ENCODE measurements around the gene MATK.

Gene MATK

DNA sequence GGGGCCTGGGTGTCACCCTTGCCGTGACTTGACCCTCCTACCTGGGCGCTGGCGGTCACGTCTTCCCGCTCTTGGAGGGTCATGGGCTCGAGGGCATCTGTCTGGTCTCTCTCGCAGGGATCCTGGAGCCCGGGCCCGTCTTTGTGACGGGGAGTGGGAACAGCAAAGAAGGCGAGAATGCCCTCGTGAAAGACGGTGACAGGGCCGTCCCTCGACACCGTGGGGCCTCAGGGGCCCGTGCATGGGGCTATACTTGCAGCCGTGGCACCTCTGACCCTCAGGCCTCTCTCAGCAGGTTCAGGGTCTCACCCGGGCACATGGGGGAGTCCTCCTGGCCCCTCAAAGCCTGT, 20.9 kb upstream of the MATK start:
- H3K9me3 ChIP-seq: no peaks in the 10 kb centered on the region
- no peak overlapping the region for H3K4me3 ChIP-seq
- no peaks in the 10 kb centered on the region for H4K20me1 ChIP-seq
- no peaks in the 10 kb centered on the region for H3K36me3 ChIP-seq
- no peak overlapping the region for H3K4me2 ChIP-seq
- H3K27me3 ChIP-seq: peaks cover 10% of the 10 kb centered on the region
- H3K4me1 ChIP-seq: peaks cover 38% of the 10 kb centered on the region
- no peak overlapping the region for H3K9ac ChIP-seq
- no peak overlapping the region for H3K27ac ChIP-seq
- no peak for TF ChIP-seq Cebpa-rat (IDR thresholded peaks at IDR 0.05)

DNA sequence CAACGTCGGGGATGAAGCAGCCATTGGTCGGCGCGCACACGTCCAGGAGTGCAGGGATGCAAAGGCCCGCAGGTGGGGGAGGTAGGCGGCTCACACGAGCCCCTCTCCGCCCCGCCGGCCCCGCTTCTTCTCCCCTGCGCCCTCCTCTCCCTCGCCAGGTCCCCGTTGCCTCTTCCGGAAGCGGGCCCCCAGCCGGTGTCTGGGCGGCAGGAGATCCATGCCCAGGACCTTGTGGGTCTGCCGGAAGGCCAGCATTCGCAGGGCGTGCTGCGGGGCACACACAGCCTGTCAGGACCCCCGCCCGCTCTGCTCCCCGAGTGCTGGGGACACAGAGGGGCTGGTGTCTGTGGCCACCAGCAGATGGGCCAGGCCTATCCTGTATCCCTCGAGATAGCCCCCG, 19.7 kb upstream of the MATK start:
- Histone ChIP-seq H3K4me3 (no peak overlapping the region), H3K4me2 (no peak overlapping the region), H3K36me3 (no peaks in the 10 kb centered on the region), H3K9ac (no peak overlapping the region), H4K20me1 (no peaks in the 10 kb centered on the region), H3K9me3 (no peaks in the 10 kb centered on the region), H3K27ac (no peak overlapping the region), H3K4me1 (peaks cover 38% of the 10 kb centered on the region), H3K27me3 (peaks cover 23% of the 10 kb centered on the region)
- no peak for TF ChIP-seq Cebpa-rat (IDR thresholded peaks at IDR 0.05)

DNA sequence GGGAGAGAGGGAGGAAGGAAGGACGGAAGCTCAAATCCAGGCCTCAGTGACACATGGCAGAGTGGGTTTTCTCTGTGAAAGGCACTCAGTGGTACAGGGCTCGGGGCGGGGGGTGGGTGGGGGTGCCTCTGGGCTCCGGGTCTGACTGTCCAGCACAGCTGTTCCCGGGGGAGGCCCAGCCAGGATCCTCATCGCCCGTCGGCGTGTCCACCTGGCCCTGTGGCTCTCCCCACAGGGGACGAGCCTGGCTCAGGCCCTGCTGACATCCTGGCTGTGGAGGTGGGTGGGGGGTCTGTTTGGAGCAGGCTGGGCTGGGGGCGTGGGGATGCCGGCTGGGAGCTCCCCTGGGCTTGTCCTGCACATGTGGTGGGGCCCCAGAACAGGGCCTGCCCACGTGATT, 18.2 kb upstream of the MATK start:
- H3K4me3 ChIP-seq: no peak overlapping the region
- no peaks in the 10 kb centered on the region for H4K20me1 ChIP-seq
- H3K9ac ChIP-seq: no peak overlapping the region
- no peak overlapping the region for H3K4me2 ChIP-seq
- H3K4me1 ChIP-seq: peaks cover 23% of the 10 kb centered on the region
- H3K36me3 ChIP-seq: no peaks in the 10 kb centered on the region
- peaks cover 37% of the 10 kb centered on the region for H3K27me3 ChIP-seq
- TF ChIP-seq Cebpa-rat (IDR thresholded peaks at IDR 0.05): no peak
- no peaks in the 10 kb centered on the region for H3K9me3 ChIP-seq
- no peak overlapping the region for H3K27ac ChIP-seq

DNA sequence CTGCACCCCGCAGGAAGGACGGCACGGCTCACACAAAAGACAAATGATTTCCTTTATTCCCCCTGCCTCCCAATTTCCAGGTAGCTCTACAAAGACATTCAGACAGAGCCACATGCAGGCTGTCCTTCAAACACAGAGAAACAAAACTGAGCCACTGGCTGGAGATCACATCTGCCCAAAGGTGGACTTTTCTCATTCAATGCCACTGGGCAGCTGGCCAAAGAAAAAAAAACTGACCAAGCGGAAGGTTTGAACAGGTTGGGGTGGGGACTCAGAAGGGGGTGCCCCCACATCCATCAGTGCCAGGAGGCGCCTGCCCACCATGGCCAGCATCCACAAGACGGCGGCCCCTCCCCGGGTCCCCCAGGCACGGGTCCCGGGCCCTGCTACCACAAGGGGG, 17.8 kb upstream of the MATK start:
- Histone ChIP-seq H4K20me1 (no peaks in the 10 kb centered on the region), H3K27ac (no peak overlapping the region), H3K4me3 (no peak overlapping the region), H3K36me3 (no peaks in the 10 kb centered on the region), H3K9me3 (no peaks in the 10 kb centered on the region), H3K4me2 (no peak overlapping the region), H3K9ac (no peak overlapping the region), H3K4me1 (peaks cover 19% of the 10 kb centered on the region), H3K27me3 (peaks cover 41% of the 10 kb centered on the region)
- TF ChIP-seq Cebpa-rat (IDR thresholded peaks at IDR 0.05): no peak

DNA sequence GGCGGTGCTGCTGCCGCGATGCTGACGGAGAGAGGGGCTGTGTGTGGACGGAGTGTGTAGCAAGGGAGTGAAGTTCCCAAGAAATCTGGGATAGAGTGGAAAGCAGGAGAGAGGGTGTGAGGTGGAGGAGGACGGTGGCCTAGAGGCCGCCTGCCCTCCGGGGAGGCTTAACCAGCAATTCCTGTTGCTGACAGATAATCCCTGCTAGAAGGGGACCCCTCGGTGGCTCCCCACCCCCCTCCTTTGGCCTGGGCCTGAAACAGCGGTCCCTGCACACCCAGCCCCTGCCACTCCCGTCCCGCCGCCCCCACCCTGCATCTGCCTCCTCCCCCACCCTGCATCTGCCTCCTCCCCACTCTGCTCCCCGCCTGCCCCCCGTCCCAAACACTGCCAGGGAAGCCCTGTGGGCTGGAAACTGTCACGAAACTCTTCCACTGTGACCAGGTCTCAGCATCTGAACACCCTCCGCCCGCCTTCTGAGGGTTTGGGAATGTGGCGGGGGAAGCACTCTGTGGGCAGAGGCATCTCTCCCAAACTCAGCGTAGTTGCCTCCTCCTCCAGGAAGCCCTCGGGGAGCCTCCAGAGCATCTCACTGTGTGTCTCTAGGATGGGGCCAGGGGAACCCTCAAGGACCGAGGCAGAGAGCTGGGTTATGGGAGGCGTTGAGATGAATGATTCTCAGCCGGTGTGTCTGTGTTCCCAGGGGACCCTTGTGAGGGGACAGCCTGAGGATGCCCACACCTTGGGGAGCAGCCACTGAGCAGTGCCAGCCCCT, 17.1 kb upstream of the MATK start:
- no peaks in the 10 kb centered on the region for H4K20me1 ChIP-seq
- peaks cover 18% of the 10 kb centered on the region for H3K4me1 ChIP-seq
- H3K27ac ChIP-seq: no peak overlapping the region
- H3K9me3 ChIP-seq: no peaks in the 10 kb centered on the region
- H3K9ac ChIP-seq: no peak overlapping the region
- no peak for TF ChIP-seq Cebpa-rat (IDR thresholded peaks at IDR 0.05)
- H3K27me3 ChIP-seq: peaks cover 43% of the 10 kb centered on the region
- no peak overlapping the region for H3K4me3 ChIP-seq
- H3K4me2 ChIP-seq: no peak overlapping the region
- H3K36me3 ChIP-seq: no peaks in the 10 kb centered on the region

DNA sequence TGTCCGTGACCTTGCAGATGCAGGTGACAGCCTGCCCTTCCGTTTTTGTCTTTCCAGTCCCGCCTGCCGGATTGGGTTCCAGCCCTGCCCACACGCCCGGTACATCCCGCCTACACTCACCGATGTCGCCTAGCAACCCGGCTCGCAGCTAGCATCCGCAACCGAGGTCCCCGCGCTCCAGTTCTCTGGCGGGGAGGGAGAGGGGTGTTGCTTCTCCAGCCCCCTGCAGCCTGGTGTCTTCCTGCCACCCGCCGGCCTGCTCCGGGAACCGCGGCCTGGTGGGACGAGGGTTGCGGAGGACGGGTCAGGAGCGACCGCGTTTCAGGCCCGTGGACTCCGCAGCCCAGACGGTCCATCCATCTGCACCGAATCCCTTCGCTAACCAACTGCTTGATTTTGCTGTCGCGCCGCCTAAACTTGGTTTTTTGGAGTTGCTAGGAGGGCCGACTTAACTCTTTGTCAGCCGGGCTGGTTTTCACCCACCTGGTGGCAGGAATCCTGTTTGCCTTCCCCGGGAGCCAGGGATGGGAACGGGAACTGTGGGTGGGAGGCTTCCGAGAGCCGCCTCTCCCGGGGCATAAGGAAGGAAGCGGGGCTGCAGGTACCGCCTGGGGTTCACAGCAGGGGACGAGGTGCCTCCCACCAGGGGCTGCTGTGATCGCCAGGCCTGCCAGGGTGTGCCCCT, 15.4 kb upstream of the MATK start:
- Histone ChIP-seq H3K36me3 (no peaks in the 10 kb centered on the region), H3K9ac (no peak overlapping the region), H3K9me3 (peaks cover 8% of the 10 kb centered on the region), H4K20me1 (no peaks in the 10 kb centered on the region), H3K27ac (no peak overlapping the region), H3K4me3 (peak overlapping the region; percentile 49), H3K27me3 (peaks cover 43% of the 10 kb centered on the region), H3K4me2 (peak overlapping the region; percentile 83), H3K4me1 (peaks cover 25% of the 10 kb centered on the region)
- TF ChIP-seq Cebpa-rat (IDR thresholded peaks at IDR 0.05): no peak

DNA sequence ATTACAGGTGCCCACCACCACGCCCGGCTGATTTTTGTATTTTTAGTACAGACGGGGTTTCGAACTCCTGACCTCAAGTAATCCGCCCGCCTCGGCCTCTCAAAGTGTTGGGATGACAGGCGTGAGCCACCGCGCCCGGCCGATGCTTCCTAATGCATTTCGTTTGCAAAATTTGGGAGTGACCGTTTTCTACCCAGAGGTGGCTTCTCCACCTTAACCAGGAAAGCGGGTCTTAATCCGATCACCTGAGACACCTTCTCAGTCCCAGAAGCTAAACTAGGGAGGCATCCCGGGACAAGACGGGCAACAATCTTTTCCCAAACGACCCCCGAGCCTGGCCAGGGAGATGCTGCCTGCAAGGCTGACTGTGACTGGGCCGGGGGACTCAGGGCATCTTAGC, 14.8 kb upstream of the MATK start:
- no peak overlapping the region for H3K27ac ChIP-seq
- H3K4me1 ChIP-seq: peaks cover 25% of the 10 kb centered on the region
- peaks cover 13% of the 10 kb centered on the region for H3K9me3 ChIP-seq
- H3K4me3 ChIP-seq: peak overlapping the region; percentile 49; the same call in 1 of the 2 replicates
- no peaks in the 10 kb centered on the region for H4K20me1 ChIP-seq
- peaks cover 43% of the 10 kb centered on the region for H3K27me3 ChIP-seq
- TF ChIP-seq Cebpa-rat (IDR thresholded peaks at IDR 0.05): no peak
- no peaks in the 10 kb centered on the region for H3K36me3 ChIP-seq
- H3K9ac ChIP-seq: no peak overlapping the region
- H3K4me2 ChIP-seq: peak overlapping the region; percentile 83

DNA sequence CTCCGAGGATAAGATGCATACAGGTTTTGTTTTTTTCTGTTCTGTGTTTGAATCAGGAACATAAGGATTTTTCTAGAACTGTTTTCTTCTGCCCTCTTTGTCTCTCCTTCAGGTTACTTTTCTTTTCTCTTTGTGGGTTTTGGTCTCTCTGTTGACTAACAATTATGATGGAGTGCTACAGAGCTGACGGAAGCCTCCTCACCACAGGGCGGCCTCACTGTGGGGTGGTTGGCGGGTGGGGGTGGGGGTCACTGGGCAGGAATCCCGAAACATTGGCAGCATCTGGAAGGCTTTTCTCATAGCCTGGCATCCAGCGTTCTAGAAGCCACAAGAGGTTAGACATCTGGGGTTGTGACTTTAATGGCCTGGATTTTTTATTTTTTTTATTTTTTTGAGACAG, 12.0 kb upstream of the MATK start:
- Histone ChIP-seq H3K4me2 (peak overlapping the region; percentile 25), H4K20me1 (no peaks in the 10 kb centered on the region), H3K27ac (no peak overlapping the region), H3K27me3 (peaks cover 43% of the 10 kb centered on the region), H3K36me3 (no peaks in the 10 kb centered on the region), H3K9ac (no peak overlapping the region), H3K9me3 (peaks cover 14% of the 10 kb centered on the region), H3K4me3 (no peak overlapping the region), H3K4me1 (peaks cover 25% of the 10 kb centered on the region)
- no peak for TF ChIP-seq Cebpa-rat (IDR thresholded peaks at IDR 0.05)

DNA sequence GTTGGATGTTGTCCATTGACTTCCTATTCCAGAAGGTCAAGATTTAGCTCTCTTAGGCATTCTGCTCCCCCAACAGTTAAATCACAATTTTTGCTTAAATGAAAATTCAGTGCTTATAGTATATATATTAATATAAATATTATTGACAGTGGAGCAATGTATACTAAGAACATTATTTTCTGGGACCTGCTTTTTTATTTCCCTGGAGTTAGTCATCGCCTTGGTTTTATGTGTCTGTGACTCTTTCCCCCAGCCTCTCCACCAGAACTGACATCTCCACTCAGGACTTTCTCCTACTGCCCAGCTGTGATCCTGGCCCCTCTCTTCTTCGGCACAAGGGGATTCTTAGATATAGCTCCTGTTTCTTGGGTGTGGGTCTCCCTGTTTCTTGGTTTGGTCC, 10.2 kb upstream of the MATK start:
- no peak overlapping the region for H3K27ac ChIP-seq
- TF ChIP-seq Cebpa-rat (IDR thresholded peaks at IDR 0.05): no peak
- H3K4me1 ChIP-seq: peaks cover 16% of the 10 kb centered on the region
- H3K9me3 ChIP-seq: peaks cover 14% of the 10 kb centered on the region
- no peak overlapping the region for H3K9ac ChIP-seq
- peaks cover 25% of the 10 kb centered on the region for H3K27me3 ChIP-seq
- H3K36me3 ChIP-seq: no peaks in the 10 kb centered on the region
- no peaks in the 10 kb centered on the region for H4K20me1 ChIP-seq
- H3K4me2 ChIP-seq: no peak overlapping the region
- no peak overlapping the region for H3K4me3 ChIP-seq

DNA sequence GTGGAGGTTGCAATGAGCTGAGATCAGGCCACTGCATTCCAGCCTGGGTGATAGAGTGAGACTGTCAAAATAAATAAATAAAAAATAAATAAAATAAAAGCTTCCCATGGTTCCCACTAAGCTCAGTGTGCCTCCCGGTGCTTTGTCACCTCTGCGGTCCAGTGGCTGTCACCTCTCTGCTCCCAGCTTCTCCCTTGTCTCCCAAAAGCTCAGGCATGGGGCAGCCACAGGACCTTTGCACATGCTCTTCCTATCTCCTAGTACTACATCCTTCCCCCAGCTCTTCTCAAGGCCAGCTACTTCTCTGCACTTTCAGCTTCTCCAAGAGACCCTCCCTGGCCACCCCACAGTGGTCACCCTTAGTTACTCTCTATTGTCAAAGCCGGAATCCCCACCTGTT, 7.6 kb upstream of the MATK start:
- no peaks in the 10 kb centered on the region for H4K20me1 ChIP-seq
- TF ChIP-seq Cebpa-rat (IDR thresholded peaks at IDR 0.05): no peak
- H3K4me2 ChIP-seq: no peak overlapping the region
- no peak overlapping the region for H3K27ac ChIP-seq
- no peak overlapping the region for H3K9ac ChIP-seq
- H3K36me3 ChIP-seq: no peaks in the 10 kb centered on the region
- H3K4me3 ChIP-seq: no peak overlapping the region
- no peaks in the 10 kb centered on the region for H3K27me3 ChIP-seq
- peaks cover 22% of the 10 kb centered on the region for H3K9me3 ChIP-seq
- H3K4me1 ChIP-seq: peaks cover 17% of the 10 kb centered on the region

Measured in BLaER1 (cell line).